ENCODE results near the gene MGLL. TPM values are rescaled to one million over a fixed set of nuclear protein-coding genes. Genes with fewer than 3 reads are reported as not detected.
"Not testable (repeated sequence)": the region's sequence is repeated elsewhere in the genome, so short reads cannot be mapped to it uniquely, and the experiment has no call there.

MGLL gene
- total RNA-seq, 1 experiment from 2014 or later: 206 TPM

DNA sequence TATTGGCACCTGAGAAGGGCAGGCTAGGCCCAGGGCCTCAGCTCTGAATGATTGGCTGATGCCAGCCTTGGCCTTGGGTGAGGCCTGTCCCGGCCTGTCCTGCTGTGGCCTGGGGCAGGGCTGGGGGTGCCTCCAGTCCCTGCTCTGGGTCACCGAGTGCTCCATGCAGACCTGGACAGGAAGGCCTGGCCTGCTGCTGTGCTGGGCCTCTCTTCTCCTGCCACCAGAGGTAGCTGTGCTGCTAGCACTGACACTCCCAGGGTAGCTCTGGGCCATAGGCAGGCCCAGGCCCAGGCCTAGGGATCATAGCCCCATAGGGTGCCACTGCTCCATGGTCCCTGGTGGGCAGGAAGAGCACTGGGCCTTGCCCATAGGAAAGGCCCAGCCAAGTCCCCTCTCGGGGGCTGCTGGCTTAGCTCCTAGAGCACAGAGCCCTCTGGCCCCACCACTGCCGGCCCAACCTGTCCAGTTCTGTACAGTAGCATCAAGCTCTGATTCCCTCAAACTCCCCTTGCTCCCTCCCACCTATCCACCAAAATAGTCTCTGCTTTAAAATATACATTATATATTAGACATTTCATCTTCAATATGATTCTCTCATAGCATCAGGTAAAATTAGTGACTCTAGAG lies 131.4 kb downstream of the MGLL start:
- DNase-seq (ENCODE audit: low read depth): peak; percentile 71

DNA sequence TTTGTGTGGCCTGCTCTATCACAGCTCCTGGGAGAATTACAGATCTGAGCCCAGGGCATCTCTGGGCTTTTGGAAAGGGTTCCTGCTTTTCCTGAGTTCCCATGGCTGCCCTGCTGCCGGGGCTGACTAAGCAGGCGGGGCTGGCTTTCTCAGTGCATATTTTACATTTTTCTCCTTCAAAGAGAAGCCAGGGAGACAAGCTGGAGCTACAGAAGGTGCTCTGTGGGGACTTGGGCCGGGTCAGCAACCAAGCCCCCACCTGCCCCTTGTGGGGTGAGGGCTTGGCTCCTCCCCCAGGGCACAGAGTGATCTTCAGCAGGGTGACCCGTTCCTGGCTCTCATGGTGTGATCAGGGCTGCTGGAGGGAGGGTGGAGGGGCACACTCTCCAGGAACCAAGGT lies 132.2 kb downstream of the MGLL start:
- DNase-seq (ENCODE audit: low read depth): peak; percentile 77

DNA sequence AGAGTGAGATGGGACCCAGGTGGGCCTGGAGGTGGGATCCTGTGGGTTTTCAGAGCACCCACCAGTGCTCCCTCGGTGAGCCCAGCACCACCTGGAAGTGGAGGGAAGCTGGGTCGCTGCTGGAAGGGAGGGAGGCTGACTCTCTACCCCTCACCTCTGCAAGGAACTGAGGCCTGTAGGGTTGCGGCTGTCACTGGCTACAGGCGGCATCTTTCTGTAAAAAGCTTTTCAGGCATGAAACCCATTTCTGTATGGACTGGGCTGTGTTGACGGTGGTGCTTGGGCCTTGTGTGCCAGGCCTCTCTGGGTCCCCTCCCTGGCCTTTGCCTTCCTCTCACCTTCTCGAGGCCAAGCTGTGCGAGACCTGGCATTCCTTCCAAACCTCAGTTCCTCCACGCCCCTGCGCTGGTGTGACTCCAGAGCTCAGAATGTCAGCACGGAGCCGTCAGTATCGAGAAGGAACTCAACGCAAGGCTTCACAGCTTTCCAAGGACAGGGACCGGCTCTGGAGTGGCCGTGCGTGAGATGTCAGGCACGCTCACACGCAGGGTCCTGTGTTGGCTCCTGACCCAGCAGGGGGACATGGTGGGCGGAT lies 133.0 kb downstream of the MGLL start:
- no peak for DNase-seq (ENCODE audit: low read depth)

DNA sequence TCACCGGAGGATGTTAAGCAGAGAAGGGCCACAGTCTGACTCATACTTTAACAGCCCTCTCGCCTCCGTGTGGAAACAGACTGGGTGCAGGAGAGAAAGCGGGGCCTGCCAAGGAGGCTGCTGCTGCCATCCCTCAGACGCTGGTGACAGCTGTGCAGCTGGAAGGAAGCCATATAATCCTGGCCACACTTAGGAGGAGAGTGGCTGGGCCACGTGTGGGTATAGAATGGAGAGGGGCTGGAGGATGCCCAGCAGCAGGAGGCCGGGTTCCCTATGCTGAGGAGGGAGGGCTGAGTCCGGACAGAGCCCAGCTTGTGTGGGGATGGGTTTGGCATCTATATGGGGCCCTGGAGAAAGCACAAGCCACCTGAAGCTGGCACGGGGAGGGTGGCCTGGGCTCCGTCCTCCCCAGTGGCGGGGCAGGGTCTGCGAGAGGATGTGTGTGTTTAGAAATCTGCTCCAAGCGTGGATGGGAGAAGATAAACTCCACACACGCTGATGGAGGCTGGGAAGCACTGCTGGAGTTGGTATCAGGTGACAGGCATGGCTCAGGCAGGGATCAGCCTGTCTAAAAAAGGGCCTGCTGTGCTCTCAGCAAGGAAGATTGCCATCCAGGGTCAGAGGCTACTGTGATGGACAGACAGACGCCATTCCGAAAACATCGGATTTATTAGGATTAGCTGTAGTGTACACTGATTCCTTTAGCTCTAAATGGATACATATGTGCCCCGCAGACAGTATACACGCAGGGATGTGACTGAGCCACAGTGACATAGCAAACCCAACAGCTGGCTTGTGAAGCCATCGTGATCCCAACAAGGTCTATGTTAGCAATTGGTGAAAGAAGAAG lies 133.7 kb downstream of the MGLL start:
- DNase-seq (ENCODE audit: low read depth): peak; percentile 93

DNA sequence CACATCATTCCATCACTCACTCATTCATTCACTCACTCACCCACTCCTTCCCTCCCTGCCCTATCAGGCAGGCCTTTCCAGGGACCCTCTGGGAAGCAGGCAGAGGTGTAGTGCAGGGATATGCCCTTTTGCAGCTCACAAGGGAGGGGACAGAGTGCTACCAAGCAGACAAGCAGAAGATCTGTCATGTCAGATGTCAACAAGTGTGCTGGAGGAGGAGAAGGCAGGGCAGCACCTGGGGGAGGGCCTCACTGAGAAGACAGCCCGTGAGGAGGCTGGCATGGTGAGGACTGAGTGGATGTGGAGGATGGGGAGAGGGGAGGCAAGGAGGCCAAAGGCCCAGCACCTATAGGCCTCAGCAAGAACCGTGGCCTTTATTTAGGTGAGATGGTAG lies 134.3 kb downstream of the MGLL start:
- no peak for DNase-seq (ENCODE audit: low read depth)

DNA sequence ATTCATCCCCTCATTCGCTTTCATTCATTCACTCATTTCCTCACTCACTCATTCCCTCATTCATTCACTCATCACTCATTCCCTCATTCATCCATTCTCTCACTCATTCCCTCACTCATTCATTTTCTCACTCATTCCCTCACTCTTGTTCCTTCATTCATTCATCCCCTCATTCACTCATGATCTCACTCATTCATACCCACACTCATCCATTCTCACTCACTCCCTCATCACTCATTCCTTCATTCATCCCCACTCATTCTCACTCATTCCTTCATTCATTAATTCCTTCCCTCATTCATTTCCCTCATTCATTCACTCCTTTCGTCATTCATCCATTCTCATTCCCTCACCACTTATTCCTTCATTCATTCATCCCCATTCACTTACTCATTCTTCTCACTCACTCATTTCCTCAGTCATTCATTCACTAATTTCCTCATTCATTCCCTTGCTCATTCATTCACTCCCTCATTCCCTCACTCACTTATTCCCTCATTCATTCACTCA lies 135.0 kb downstream of the MGLL start:
- DNase-seq (ENCODE audit: low read depth): no peak

DNA sequence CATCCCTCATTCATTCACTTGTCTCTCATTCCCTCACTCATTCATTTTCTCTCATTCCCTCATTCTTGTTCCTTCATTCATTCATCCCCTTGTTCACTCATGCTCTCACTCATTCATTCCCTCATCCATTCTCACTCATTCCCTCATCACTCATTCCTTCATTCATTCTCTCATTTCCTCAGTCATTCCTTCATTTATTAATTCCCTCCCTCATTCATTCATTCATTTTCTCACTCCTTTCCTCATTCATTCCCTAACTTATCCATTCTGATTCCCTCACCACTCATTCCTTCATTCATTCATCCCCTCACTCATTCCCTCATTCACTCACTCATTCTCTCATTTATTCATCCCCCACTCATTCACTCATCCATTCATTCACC lies 135.8 kb downstream of the MGLL start:
- DNase-seq (ENCODE audit: low read depth): no peak

DNA sequence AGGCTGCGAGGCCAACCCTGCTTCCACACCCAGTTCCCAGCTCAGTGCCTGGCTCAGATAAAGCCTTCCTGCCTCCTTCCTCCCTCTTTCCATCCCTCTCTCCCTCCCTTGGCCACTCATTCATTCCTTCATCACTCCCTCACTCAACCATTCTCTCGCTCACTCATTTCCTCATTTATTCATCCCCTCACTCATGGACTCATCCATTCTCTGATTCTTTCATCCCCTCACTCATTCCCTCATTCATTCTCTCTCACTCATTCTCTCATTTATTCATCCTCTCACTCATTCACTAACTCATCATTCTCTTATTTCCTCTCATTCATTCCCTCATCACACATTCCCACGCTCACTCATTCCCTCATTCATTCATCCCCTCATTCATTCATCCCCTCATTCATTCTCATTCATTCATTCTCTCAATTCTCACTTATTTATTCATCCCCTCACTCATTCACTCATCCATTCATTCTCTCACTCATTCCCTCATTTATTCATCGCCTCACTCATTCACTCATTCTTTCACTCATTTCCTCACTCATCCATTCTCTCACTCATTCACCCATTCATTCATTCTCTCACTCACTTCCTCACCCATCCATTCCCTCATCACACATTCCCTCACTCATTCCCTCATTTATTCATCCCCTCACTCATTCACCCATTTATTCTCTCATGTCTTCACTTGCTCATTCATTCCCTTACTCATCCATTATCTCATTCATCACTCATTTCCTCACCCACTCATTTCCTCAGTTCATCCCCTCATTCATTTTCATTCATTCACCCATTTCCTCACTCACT lies 136.4 kb downstream of the MGLL start:
- no peak for DNase-seq (ENCODE audit: low read depth)

DNA sequence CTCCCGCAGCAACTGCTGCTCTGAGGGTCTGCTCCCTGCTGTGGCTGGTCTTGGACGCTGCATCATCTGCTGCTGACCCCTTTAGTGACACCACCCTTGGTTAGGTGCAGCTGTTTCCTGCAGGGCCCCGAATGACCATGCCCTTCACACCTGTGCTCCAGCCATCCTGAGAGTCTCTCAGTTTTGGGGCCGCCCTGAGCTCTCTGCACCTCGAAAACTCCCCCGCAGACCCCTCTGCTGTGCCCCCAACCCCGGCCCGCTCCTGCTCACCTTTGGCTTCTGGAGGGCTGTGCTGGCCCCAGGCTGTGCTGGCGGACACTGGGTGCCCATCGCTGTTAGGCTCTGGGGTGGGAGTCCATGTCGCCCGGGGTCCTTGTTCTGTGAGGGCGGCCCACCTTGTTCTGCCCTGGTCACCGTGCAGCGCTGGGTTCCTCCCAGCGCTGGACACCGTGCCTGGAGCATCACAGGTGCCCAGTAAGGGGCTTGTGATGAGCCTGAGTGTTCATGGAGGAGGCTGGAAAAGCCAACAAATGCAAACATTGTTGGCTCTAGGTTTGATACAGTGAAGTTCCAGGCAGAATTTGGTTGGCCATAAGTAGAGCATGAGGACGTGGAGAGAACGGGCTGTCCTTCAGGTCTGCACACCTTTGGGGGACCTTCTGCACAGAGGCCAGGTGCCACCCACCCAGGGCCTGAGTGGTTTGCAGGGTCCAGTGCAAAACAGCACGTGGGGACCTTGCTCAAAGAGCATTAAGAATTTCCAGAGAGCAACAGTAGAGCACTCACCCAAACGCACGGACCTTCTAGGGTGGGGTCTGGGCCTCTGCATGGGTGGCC lies 137.2 kb downstream of the MGLL start:
- DNase-seq (ENCODE audit: low read depth): no peak

DNA sequence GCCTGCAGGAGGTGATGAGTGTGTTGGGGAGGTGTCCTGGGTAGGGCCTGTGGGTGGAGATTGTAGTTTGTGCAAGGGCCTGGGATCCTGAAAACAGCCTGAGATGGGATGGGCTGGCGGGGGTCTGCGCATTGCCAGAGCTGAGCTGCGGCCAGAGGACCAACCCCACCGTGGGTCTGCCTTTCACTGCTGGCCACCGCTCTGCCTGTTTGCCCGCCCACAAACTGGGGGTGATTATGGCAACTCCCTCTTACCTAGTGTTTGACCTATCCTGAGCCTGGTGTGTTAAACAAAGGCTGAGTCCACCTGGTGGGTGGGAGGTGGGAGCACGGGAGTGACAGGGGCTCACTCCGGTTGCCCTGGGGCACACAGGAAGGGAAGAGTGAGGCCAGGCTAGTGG lies 139.8 kb downstream of the MGLL start:
- DNase-seq (ENCODE audit: low read depth): no peak

DNA sequence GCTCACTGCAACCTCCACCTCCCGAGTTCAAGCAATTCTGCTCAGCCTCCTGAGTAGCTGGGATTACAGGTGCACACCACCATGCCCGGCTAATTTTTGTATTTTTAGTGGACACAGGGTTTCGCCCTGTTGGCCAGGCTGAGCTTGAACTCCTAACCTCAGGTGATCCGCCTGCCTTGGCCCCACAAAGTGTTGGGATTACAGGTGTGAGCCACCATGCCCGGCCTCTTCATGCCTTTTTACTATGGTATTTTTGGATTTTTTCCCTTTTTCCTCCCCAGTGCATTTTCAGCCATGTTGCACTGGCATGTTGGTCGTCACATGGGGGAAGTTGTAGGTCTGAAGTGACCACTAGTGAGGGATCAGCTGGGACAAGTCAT lies 140.2 kb downstream of the MGLL start:
- not testable (repeated sequence) for DNase-seq (ENCODE audit: low read depth)

DNA sequence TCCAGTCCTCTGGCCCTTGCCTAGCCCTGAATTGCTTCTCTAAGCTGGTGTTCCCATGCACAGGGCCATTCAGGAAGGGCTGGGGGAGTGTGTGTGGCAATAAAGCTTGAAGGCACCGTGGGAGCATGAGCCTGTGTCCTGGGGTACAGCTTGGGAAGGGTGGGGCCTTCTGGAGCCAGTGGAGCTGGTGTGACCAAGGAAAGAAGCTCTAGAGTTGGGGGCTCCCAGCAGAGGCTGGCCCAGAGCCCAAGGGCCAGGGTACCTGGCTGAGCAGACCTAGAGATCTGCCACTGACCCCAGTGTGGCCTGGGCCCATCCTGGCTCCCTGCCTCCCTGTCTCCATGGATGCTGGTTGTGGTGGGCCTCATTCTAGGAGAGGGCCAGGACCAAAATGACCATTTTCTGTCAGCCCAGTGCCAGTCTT lies 141.5 kb downstream of the MGLL start:
- no peak for DNase-seq (ENCODE audit: low read depth)

DNA sequence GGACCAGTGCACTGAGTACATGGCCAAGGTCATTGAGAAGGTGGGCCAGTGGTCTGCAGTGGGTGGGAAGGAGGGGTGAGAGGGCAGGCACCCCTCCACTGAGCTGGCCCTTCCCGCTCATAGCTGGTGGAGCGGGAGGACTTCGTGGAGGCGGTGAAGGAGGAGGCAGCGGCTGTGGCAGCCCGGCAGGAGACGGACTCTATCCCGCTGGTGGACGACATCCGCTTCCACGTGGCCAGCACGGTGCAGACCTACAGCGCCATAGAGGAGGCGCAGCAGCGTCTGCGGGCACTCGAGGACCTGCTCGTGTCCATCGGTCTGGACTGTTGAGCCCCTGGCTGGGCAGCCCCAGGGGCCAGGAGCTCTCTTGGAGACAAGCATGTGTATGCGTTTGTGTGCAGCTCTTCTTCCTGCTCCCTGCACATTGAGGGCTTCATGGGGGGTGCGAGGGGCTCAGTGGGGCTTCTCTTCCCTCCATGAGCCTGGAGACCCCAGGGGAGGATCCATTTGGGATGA lies 142.1 kb downstream of the MGLL start:
- no peak for DNase-seq (ENCODE audit: low read depth)

DNA sequence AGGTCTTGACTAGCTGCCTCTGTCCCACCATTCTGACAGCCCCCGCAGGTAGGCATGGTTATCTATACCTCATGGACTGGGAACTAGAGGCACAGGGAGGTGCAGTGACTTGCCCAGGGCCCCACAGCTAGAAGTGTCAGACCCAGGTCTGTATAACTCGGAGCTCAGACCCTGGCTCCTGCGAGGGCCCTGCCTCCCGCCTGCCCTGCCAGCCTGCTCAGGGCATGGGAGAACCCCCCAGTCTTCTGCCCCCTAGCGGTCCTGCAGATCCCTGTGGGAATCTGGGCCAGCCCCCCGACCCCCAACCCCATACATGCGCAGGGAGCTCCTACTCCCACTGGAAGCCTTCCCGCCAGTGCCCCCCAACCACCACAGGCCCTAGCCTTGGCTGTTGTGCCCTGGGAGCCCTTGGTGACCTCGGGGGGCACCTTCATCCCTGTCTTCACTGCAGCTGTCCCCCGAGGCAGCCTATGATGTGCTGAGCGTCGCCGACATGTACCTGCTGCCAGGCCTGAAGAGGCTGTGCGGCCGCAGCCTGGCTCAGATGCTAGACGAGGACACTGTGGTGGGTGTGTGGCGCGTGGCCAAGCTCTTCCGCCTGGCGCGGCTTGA lies 142.7 kb downstream of the MGLL start:
- no peak for DNase-seq (ENCODE audit: low read depth)

DNA sequence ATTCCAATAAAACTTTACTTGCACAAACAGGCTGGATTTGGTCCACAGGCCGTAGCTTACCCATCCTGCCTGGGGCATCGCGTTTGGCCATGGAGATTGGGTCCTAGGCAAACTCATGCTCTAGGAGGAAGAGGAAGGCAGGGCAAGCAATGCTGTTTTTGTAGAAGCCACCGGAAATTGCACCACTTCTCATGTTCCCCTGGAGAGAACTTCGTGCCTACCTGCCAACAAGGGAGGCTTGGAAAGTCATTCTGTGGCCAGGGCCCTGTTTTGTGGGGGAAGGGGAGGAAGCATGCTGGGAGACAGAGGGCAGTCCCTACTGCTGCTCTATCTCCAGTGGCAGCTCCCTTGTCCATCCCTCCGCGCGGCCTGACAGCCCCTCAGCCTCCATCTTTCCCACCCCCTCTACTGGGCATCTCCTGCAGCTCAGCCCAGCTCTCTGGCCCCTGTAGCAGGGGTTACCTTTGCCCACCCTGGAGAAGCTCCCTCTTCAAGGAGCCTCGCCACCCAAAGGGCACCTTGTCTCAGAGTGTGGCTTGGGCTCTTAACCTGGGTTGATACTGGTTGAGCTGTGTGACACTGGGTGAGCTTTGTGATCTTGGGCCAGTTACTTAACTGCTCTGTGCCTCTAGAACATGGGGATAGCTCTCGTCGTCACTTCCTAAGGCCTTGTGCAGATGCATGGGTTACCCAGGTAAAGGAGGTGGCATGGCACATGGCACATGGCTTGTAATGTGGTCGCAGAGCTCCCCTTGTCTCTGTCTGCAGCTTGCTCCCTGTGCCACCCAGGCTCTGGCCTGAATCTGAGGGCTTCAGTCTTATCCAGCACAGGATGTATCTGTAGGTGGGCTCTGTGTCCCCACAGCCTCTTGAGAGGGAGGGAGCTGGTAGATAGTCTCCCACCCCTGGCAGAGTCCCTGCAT lies 143.4 kb downstream of the MGLL start:
- DNase-seq (ENCODE audit: low read depth): no peak

DNA sequence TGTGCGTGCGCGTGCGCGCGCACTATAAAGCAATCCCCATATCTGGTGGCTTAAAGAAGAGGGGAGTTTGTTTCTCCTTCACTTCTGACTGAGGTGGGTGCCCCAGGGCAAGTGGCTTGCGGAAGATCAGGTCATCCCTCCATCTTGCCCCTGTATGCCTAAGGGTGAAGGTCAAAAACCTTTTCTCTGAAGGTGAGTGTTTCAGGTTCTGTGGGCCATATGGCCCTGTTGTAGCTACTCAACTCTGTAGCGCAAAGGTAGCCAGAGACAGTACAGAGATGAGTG lies 144.1 kb downstream of the MGLL start:
- DNase-seq (ENCODE audit: low read depth): no peak

DNA sequence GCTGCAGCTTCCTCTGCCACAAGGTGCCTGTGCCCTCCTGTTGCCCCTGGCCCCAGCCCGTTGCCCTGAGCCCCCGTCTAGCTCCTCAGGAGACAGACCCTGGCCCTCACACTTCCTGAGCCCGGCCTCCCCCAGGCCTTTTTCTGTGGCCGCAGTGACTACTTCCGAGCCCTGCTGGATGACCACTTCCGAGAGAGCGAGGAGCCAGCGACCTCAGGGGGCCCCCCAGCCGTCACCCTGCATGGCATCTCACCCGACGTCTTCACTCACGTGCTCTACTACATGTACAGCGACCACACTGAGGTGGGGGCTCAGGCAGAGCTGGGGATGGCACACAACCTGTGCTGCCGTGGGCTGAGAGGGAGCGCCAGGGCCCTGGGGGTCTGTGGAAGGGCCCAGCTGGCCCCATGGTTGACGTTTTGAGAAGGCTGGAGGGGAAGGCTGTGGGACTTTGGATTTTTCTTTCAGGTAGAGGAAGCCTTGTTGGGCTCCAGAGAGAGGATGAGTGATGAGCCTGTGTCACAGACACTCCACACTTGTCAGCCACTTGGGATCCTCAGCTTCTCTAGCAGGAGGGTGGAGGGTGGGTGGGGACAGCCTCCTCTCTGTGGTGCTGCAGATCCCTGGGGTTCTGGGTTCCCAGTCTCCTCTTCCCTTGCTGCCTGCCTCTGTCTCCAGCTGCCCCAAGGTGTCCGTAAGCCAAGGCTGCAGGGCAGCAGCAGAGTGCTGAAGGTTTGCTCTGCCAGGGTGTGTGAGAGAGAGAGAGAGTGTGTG lies 144.6 kb downstream of the MGLL start:
- no peak for DNase-seq (ENCODE audit: low read depth)

DNA sequence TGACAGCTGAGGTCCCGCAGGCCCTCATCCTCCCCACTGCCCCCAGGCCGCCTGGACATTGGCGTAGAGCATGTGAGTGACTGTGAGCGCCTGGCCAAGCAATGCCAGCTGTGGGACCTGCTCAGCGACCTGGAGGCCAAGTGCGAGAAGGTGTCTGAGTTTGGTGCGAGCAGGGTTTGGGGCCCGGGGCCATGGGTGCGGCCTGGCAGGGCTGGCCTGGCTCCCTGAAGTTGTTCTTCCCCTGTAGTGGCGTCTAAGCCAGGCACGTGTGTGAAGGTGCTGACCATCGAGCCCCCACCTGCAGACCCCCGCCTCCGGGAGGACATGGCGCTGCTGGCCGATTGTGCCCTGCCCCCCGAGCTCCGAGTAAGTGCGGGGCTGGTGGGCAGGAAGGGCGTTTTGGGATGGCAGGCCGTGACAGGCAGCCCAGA lies 145.4 kb downstream of the MGLL start:
- no peak for DNase-seq (ENCODE audit: low read depth)

DNA sequence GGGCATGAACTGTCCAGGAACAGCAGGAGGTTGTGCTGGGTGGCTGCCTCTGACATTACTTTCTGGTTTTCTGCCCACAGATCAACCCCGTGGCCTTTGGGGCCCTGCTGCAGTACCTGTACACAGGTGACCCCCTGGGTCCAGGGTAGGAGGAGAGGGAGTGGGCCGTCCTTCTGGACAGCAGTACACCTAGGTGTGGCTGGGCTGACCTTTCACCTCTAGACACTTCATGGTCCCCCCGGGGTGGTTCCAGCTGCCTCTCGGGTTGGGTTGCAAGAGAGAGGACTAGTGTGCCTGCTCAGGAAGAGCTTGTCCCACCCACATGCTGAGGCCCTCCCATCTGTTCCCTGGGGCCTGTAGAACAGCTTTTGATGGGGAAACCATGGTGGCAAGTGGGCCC lies 145.9 kb downstream of the MGLL start:
- DNase-seq (ENCODE audit: low read depth): no peak

All from LHCN-M2 (cell line).